Activated T-helper 17 cell treated with anti-CD3 and anti-CD28 coated beads, Interleukin-2, amount 50 U/mL, for 72 hours (primary cell): ENCODE measurements around the gene FAM83C. TPM values are rescaled to one million over a fixed set of nuclear protein-coding genes. Genes with fewer than 3 reads are reported as not detected.
A peak's percentile ranks its signal among the peaks of the same experiment; 100 is the strongest.

Source experiments
- ATAC-seq: fragments of 150-1000 bp; cut with Tn5 transposase; replicated peaks from 2 replicates; pipeline ENCODE4 v1.10.0; 2021; ENCODE audit warnings: mild to moderate bottlenecking, moderate library complexity
- H3K27ac Mint-ChIP-seq: one replicate; pipeline ENCODE4 v1.8.0; 2022; ENCODE audit warnings: mixed read lengths
- H3K27me3 Mint-ChIP-seq: one replicate; pipeline ENCODE4 v1.8.0; 2022; ENCODE audit warnings: mixed read lengths
- H3K36me3 Mint-ChIP-seq: one replicate; pipeline ENCODE4 v1.8.0; 2022; ENCODE audit warnings: low read depth, mild to moderate bottlenecking, mixed read lengths
- H3K4me1 Mint-ChIP-seq: one replicate; pipeline ENCODE4 v1.8.0; 2022; ENCODE audit warnings: mixed read lengths
- H3K4me3 Mint-ChIP-seq: one replicate; pipeline ENCODE4 v1.8.0; 2022; ENCODE audit warnings: mild to moderate bottlenecking, mixed read lengths
- H3K9me3 Mint-ChIP-seq: one replicate; pipeline ENCODE4 v1.8.0; 2022; ENCODE audit warnings: mixed read lengths
- total RNA-seq, 2 donors: library from RNA; stranded (reverse); gene quantifications; one replicate each; pipeline ENCODE4 v1.2.3, GENCODE V29; 2022

The FAM83C gene
- total RNA-seq, 2 donors from 2014 or later = not detected

DNA sequence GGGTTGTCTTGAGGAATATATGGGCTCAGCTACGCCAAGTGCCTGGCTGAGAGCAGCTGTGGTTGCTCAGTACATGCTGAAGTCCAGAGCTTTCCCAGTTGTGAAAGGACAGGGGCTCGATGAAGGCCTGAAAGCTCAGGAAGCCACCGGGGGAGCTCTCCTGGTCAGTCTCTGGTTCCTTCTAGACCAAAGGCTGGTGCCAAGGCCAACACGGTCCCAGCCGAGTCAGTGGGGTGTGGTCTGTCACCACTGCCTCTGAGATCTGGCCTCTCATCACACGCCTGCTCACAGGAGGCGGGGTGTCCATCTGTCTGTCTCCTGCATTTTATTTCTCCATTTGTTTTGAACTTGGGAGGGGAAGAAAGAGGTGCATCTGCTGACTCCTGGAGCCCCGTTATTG, 4.9 kb upstream of the FAM83C start:
- no peaks in the 10 kb centered on the region for H3K36me3 Mint-ChIP-seq
- H3K27me3 Mint-ChIP-seq = peaks cover 10% of the 10 kb centered on the region
- no peak overlapping the region for H3K4me3 Mint-ChIP-seq
- no peak for ATAC-seq
- H3K27ac Mint-ChIP-seq = no peak overlapping the region
- H3K4me1 Mint-ChIP-seq = no peaks in the 10 kb centered on the region
- no peaks in the 10 kb centered on the region for H3K9me3 Mint-ChIP-seq

DNA sequence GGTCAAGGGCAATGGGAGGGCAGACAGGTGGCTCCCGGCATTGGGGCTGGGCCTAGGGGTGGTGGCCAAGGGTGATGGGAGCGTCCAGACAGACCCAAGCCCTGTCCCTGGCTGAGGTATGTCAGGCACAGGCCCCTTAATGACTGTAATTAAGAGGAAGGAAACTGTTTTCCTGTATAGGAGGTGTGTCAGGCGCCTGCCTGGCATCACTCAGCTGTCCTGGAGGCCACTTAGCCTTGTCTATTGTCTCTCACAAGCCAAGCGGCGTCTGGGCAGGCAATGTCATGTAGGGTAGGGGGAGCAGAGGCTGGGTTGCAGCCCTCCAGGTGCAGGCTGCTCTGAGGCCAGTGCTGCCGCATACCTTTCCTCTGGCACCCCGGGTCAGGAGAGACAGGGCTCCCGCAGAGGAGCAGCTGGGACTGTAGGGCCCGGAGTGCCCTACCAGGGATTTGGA, 3.9 kb upstream of the FAM83C start:
- H3K27ac Mint-ChIP-seq = no peak overlapping the region
- no peaks in the 10 kb centered on the region for H3K36me3 Mint-ChIP-seq
- H3K9me3 Mint-ChIP-seq = no peaks in the 10 kb centered on the region
- no peaks in the 10 kb centered on the region for H3K4me1 Mint-ChIP-seq
- no peak overlapping the region for H3K4me3 Mint-ChIP-seq
- ATAC-seq = no peak
- peaks cover 10% of the 10 kb centered on the region for H3K27me3 Mint-ChIP-seq

DNA sequence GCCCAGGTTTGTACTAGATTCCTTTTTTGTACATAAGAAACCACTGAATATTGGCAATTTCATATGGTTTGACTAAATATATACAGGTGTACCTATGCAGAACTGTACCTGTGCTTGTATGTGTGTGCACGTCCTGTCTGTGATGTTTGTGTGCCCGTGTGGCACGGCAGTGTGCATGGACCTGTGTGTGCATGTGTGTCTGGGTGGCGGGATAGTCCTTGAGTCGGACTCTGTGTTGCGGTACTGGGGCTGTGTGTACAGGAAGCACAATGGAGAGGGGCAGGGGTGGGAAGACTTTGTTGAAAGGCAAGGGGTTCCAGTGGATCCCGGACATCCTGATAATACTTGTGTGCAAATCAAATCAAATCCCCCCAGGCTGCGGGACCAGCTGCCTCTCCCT, 3.4 kb upstream of the FAM83C start:
- Mint-ChIP-seq H3K9me3 (no peaks in the 10 kb centered on the region), H3K27me3 (peaks cover 10% of the 10 kb centered on the region), H3K27ac (no peak overlapping the region), H3K4me1 (no peaks in the 10 kb centered on the region), H3K4me3 (no peak overlapping the region), H3K36me3 (no peaks in the 10 kb centered on the region)
- ATAC-seq = no peak

DNA sequence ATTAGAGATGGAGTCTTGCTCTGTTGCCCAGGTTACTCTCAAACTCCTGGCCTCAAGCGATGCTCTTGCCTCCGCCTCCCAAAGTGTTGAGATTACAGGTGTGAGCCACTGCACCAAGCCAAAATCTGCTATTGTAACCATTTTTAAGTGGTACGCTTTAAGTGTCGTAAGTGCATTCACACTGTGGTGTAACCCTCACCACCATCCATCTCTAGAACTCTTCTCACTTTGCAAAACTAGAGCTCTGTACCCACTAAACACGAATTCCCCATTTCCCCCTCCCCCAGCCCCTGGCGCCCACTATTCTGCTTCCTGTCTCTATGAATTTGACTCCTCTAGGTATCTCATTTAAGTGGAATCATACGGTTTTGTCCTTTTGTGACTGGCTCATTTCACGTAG, 2.8 kb upstream of the FAM83C start:
- Mint-ChIP-seq H3K4me1 (no peaks in the 10 kb centered on the region), H3K9me3 (no peaks in the 10 kb centered on the region), H3K4me3 (no peak overlapping the region), H3K36me3 (no peaks in the 10 kb centered on the region), H3K27ac (no peak overlapping the region), H3K27me3 (peaks cover 10% of the 10 kb centered on the region)
- no peak for ATAC-seq

DNA sequence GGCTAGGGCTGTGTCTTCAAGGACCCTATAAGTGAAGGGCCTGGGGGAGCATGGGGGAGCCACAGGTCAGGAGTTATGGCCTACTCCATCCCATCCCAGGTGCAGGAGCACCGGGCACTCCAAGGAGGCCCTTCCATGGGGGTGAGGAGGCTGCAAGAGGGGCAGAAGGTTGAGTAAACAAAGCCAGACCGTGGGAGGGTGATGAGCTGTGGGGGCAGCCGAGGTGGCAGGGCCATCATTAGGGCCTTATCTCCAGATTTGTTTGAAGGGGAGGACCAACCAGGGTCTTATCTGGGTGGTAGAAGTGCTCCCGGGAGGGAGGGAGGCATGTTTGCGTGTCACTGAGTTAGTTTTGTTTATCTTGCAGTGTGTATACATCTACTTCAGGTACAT, 2.1 kb upstream of the FAM83C start:
- Mint-ChIP-seq H3K27me3 (peaks cover 10% of the 10 kb centered on the region), H3K27ac (no peak overlapping the region), H3K4me3 (no peak overlapping the region), H3K4me1 (no peaks in the 10 kb centered on the region), H3K36me3 (no peaks in the 10 kb centered on the region), H3K9me3 (no peaks in the 10 kb centered on the region)
- no peak for ATAC-seq

DNA sequence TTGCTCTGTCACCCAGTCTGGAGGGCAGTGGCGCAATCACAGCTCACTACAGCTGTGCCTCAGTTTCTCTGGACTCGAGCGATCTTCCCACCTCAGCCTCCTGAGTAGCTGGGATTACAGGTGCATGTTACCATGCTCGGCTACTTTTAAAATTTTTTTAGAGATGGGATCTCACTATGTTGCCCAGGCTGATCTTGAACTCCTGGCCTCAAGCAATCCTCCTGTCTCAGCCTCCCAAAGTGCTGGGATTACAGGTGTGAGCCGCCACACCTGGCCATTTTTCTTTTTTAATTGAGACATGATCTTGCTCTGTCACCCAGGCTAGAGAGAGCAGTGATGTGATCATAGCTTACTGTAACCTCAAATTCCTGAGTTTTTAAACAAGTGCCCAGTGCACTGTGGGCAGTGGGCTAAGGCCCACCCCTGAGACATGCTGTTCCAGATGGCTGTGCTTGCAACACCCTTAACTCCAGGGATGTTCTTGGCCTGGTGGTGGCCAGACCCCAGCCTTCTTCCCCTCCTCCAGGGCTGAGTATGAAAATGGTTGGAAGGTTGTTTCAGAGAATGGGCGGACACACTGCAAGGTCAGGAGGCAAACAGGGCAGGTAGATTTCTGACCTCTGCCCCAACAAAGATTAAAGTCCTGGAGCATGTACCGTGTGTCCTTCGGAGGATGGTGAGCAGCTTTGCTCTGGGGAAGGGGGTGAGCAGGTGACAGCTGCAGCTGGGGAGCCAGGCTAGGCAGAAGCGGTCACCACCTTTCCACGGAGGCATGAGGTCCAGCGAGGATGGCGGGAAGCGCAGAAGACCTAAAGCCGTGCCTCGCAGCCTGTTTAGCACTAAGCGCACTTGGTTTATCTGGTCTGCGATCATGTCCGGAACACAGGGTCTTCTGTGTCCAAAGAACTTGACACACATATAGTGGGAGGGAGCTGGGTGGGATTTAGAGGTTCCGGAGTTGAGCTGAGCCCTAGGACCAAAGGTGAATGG, 1.4 kb upstream of the FAM83C start:
- H3K27me3 Mint-ChIP-seq = peaks cover 10% of the 10 kb centered on the region
- H3K9me3 Mint-ChIP-seq = no peaks in the 10 kb centered on the region
- H3K4me3 Mint-ChIP-seq = no peak overlapping the region
- ATAC-seq = no peak
- no peaks in the 10 kb centered on the region for H3K4me1 Mint-ChIP-seq
- no peak overlapping the region for H3K27ac Mint-ChIP-seq
- H3K36me3 Mint-ChIP-seq = no peaks in the 10 kb centered on the region

DNA sequence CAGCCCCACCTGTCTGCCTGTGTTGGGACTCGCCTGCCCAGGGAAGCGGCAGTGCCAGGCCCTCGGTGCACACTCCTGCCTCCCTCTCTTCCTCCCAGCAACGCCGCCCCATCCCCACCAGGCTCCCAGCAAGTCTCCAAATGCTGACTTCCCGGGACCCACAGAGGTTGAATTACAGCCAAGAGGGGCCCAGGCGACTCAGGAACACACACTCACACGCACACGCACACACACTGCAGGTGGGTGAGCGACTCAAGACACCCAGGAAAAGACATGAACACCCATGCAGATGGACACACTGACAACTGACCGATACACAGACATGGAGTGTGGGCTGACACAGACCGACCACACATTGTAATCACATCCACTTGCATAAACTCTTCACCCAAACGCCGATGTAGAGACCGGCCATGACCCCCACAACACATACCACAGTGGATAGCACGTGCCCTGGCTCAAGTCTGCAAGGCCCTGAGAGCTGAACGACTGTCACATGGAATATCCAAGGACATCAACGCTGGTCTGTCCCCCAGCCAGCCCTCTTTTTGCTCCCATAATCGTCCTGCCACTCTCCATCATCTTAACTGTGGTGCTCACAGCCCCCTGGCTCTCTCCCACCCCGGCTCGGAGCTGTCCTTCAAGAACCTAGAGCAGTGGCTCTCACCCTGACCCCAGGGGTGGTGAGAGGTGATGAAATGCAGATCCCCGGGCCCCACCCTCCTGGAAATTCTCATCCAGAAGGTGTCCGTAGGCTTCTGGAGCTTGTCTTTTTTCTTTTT, 470 bp upstream of the FAM83C start:
- Mint-ChIP-seq H3K9me3 (no peaks in the 10 kb centered on the region), H3K4me3 (no peak overlapping the region), H3K36me3 (no peaks in the 10 kb centered on the region)

DNA sequence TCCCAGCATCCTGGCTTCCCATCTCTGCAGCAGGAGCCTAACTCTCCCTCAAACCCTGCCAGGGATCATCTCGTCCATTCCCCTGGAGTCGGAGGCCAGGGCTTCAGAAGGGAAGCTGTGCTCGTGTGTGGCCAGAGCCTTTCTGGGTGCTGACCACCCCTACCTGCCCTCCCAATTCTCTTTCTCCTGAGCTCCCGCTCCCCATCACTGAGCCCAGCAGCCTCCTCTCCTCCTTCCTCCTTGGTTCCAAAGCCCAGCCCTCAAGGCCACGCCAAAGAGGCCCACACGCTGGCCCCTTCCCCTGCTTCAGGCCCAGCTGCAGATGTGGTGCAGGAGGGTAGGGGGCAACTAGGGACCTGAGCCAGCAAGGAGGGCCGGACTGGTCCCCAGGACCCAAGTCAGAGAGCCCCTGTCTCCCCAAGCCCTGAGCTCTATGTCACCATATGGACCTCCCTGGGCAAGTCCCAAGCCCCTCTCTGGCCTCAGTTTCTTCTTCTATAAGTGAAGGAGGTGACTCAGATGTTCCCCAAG, 1.3 kb downstream of the FAM83C start:
- Mint-ChIP-seq H3K27ac (no peak overlapping the region), H3K27me3 (peaks cover 10% of the 10 kb centered on the region), H3K36me3 (no peaks in the 10 kb centered on the region), H3K4me1 (peaks cover 2% of the 10 kb centered on the region), H3K9me3 (no peaks in the 10 kb centered on the region), H3K4me3 (no peak overlapping the region)
- no peak for ATAC-seq

More for the DNA sequence above, 470 bp upstream of the FAM83C start:
- Mint-ChIP-seq H3K4me1 (no peaks in the 10 kb centered on the region), H3K27me3 (peaks cover 10% of the 10 kb centered on the region), H3K27ac (no peak overlapping the region)
- ATAC-seq = no peak

DNA sequence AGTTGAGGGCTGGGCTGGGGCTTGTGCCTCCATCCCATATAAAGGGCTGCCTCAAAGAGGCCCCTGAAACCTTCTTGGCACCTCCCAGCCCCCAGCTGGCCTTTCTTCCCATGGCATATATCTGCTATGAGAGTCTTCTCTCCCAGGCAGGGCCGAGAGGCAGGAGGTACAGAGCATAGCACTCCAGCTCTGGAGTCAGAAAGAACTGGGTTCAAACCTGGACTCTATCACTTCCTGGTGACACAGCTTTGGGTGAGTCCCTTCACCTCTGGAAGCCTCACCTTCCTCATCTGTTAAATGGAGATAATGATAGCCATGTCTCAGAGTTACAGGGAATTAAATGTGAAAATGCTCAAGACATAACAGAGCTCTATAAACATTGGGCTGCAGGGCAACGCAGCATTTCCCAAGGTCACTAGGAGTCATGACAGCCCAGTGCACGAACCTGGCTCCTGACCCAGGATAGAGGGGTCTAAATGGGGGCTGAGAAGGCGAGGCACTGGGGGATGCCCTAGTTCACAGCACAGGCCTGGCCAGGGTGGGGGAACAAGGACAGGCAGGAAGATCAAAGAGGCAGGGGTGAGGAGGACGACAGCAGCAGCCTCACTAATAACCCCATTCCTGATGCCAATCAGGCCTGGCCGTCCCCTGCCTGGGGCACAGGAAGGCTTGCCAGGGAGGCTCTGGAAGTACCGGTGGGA, 1.9 kb downstream of the FAM83C start:
- ATAC-seq = no peak
- peak overlapping the region; percentile 48 for H3K27ac Mint-ChIP-seq

DNA sequence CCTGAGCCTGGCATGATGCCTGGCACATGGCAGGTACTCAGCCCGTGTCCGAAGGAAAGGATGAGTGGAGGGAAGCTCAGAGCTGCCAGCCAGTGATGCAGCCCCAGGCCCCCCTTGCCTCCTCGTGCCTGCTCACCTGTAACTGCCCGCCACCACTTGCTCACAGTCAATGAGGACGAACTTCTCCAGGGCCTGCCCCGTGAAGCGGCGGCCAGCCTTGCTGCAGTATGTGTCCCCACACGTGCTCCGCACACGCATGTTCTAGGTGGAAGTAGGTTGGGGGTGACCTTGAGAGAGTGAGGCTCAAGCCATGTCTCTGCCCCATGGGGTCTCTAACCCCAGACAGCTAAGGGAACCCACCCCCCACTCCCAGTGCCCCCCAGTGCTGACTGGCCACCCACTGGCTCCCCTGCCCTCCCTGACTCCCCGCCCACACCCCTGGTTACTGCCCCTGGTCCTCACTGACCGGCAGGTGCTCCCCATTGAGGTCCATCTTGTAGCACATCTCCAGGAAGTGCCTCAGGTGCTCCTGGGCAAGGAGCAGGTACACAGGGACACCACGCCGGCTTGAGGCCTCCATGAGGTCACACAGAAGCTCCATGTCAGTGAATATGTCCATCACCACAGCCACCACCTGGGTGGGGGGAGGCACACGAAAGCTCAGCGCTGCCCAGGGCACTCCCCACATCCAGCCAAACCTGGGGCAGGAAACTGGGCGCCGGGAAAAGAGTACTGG, 3.7 kb downstream of the FAM83C start:
- H3K27me3 Mint-ChIP-seq = peaks cover 6% of the 10 kb centered on the region
- peaks cover 15% of the 10 kb centered on the region for H3K4me1 Mint-ChIP-seq
- ATAC-seq = no peak
- H3K9me3 Mint-ChIP-seq = no peaks in the 10 kb centered on the region
- no peak overlapping the region for H3K27ac Mint-ChIP-seq
- no peak overlapping the region for H3K4me3 Mint-ChIP-seq
- H3K36me3 Mint-ChIP-seq = peaks cover 13% of the 10 kb centered on the region

More for the DNA sequence above, 1.9 kb downstream of the FAM83C start:
- no peaks in the 10 kb centered on the region for H3K9me3 Mint-ChIP-seq
- peaks cover 9% of the 10 kb centered on the region for H3K27me3 Mint-ChIP-seq
- peaks cover 8% of the 10 kb centered on the region for H3K4me1 Mint-ChIP-seq
- H3K4me3 Mint-ChIP-seq = no peak overlapping the region
- H3K36me3 Mint-ChIP-seq = no peaks in the 10 kb centered on the region

DNA sequence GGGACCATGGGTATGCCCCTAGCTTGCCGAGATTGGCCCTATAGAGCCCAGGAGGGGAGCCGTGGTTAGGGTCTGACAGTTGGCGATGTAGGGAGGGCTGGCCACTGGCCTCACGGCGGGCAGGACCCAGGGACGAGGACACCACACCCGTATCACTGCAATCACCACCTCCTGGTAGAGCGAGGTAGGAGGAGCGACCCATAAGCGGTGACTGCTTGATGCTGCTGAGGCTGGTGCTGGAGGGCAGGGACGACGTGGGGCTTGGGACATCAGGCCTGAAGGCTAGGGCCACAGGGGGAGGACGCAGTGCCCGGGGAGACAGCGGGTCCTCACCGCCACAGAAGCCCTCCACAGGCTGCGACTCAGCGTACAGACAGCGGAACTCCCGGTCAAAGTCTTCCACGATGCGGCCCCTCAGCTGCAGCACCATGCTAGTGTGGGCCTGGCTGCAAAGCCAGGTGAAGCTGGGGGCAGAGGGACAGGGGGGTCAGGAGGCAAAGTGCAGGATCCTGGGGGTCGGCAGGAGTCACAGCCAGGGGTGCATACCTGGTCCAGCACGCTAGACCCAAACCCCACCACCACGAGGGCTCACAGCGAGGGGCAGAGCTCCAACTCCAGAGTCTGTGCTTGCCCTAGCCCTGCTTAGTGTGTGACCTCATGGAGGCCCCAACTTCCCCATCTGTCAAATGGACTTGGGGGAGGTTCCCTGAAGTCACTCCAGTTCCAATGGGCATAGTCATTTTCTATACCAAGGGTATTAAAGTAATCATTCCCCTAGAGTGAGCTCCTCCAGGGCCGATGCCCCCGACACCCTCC, 4.5 kb downstream of the FAM83C start:
- no peak for ATAC-seq

DNA sequence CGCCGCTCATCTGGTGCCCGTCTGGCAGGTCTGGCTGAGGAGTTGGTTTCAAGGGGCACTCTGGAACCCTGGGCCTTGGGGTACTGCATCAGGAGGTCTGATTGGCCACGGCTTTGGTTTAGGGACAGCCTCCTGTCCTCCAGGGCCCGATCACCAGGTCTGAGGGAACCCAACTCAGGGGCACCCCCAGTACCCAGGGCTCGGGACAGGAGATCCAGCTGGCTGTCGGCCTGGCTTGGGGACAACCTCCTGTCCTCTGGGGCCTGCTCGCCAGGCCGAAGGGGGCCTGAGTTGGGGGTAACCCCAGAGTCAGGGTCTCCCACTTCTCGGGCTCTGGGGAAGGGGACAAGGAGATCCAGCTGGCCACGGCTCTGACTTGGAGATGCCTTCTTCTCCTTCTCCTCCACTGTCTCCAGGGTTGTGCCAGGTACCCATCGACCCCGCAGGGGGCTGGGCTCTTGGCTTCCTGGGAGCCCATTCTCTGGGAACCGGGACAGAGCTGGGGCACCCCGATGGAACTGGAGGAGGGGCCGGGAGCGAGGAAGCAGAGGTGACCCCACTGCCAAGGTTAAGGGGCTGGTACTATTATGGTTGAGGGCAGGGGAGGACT, 5.2 kb downstream of the FAM83C start:
- Mint-ChIP-seq H3K27me3 (no peaks in the 10 kb centered on the region), H3K27ac (no peak overlapping the region), H3K36me3 (peaks cover 24% of the 10 kb centered on the region), H3K9me3 (no peaks in the 10 kb centered on the region), H3K4me1 (peaks cover 15% of the 10 kb centered on the region), H3K4me3 (no peak overlapping the region)
- no peak for ATAC-seq

More for the DNA sequence above, 4.5 kb downstream of the FAM83C start:
- no peak overlapping the region for H3K27ac Mint-ChIP-seq
- H3K4me1 Mint-ChIP-seq = peaks cover 15% of the 10 kb centered on the region
- H3K27me3 Mint-ChIP-seq = peaks cover 4% of the 10 kb centered on the region
- no peak overlapping the region for H3K4me3 Mint-ChIP-seq
- peaks cover 17% of the 10 kb centered on the region for H3K36me3 Mint-ChIP-seq
- no peaks in the 10 kb centered on the region for H3K9me3 Mint-ChIP-seq
